H9 (cell line): ENCODE data around the gene ANGEL2. TPM values are rescaled to one million over a fixed set of nuclear protein-coding genes. Genes with fewer than 3 reads are reported as not detected.

ENCODE experiments used
- DNase-seq: peaks from one replicate; pipeline ENCODE4 v3.0.0-alpha.2; 2017
- H2AFZ ChIP-seq: one replicate; pipeline ENCODE4 v1.6.1; 2013; ENCODE audit warnings: mild to moderate bottlenecking, low read length, control low read depth, moderate library complexity
- H2AK5ac ChIP-seq: 2 replicates; pipeline ENCODE4 v1.6.1; 2013; ENCODE audit warnings: low read length, control low read depth, mixed read lengths; ENCODE audit not compliant: insufficient read length
- H2BK120ac ChIP-seq: one replicate; pipeline ENCODE4 v1.6.1; 2013; ENCODE audit warnings: low read depth, mild to moderate bottlenecking, low read length, control low read depth, inconsistent platforms; ENCODE audit not compliant: poor library complexity, severe bottlenecking
- H2BK12ac ChIP-seq: 2 replicates; pipeline ENCODE4 v1.6.1; 2013; ENCODE audit warnings: low read length, control low read depth, mixed read lengths, low read depth; ENCODE audit not compliant: insufficient read length
- H2BK15ac ChIP-seq: 2 replicates; pipeline ENCODE4 v1.6.1; 2013; ENCODE audit warnings: low read depth, low read length, control low read depth
- H2BK20ac ChIP-seq: one replicate; pipeline ENCODE4 v1.6.1; 2013; ENCODE audit warnings: low read depth, mild to moderate bottlenecking, low read length, control low read depth, inconsistent platforms; ENCODE audit not compliant: poor library complexity, severe bottlenecking
- H2BK5ac ChIP-seq: 2 replicates; pipeline ENCODE4 v1.6.1; 2013; ENCODE audit warnings: low read length, control low read depth, mixed read lengths; ENCODE audit not compliant: insufficient read length
- H3K14ac ChIP-seq: 2 replicates; pipeline ENCODE4 v1.6.1; 2013; ENCODE audit warnings: low read length, control low read depth; ENCODE audit not compliant: insufficient read depth
- H3K18ac ChIP-seq: 2 replicates; pipeline ENCODE4 v1.6.1; 2013; ENCODE audit warnings: low read depth, mild to moderate bottlenecking, mixed read lengths, low read length, control low read depth; ENCODE audit not compliant: insufficient read length
- H3K23ac ChIP-seq: 2 replicates; pipeline ENCODE4 v1.6.1; 2013; ENCODE audit warnings: low read length, control low read depth, mixed read lengths, low read depth; ENCODE audit not compliant: insufficient read length
- H3K23me2 ChIP-seq: 2 replicates; pipeline ENCODE4 v1.6.1; 2013; ENCODE audit warnings: low read depth, mild to moderate bottlenecking, mixed read lengths, low read length, control low read depth; ENCODE audit not compliant: insufficient read length, poor library complexity, severe bottlenecking
- H3K27ac ChIP-seq: 2 replicates; pipeline ENCODE4 v1.5.1; 2013; ENCODE audit warnings: low read length, control low read depth, mixed read lengths, low read depth; ENCODE audit not compliant: insufficient read length
- H3K27me3 ChIP-seq: 2 replicates; pipeline ENCODE4 v1.6.1; 2013; ENCODE audit warnings: low read length, control low read depth, inconsistent platforms; ENCODE audit not compliant: insufficient read depth
- H3K4ac ChIP-seq: 2 replicates; pipeline ENCODE4 v1.6.1; 2013; ENCODE audit warnings: low read depth, mild to moderate bottlenecking, control low read depth, inconsistent platforms, low read length, moderate library complexity
- H3K4me1 ChIP-seq: 2 replicates; pipeline ENCODE4 v1.6.1; 2013; ENCODE audit warnings: low read length, control low read depth, inconsistent platforms; ENCODE audit not compliant: insufficient read depth
- H3K4me2 ChIP-seq: 2 replicates; pipeline ENCODE4 v1.6.1; 2013; ENCODE audit warnings: low read length, control low read depth, mixed read lengths; ENCODE audit not compliant: insufficient read length, insufficient read depth
- H3K56ac ChIP-seq: 2 replicates; pipeline ENCODE4 v1.6.1; 2013; ENCODE audit warnings: low read depth, mild to moderate bottlenecking, mixed read lengths, low read length, control low read depth; ENCODE audit not compliant: insufficient read length
- H3K79me1 ChIP-seq: 2 replicates; pipeline ENCODE4 v1.6.1; 2013; ENCODE audit warnings: low read depth, mild to moderate bottlenecking, moderate library complexity, low read length, control low read depth, inconsistent platforms; ENCODE audit not compliant: insufficient read depth, poor library complexity, severe bottlenecking
- H3K79me2 ChIP-seq: 2 replicates; pipeline ENCODE4 v1.6.1; 2013; ENCODE audit warnings: low read length, control low read depth, inconsistent platforms; ENCODE audit not compliant: insufficient read depth
- H3K9ac ChIP-seq: 2 replicates; pipeline ENCODE4 v1.6.1; 2013; ENCODE audit warnings: low read length, control low read depth, mixed read lengths; ENCODE audit not compliant: insufficient read length; ENCODE audit errors: extremely low read depth
- H3K9me3 ChIP-seq: one replicate; pipeline ENCODE4 v1.6.1; 2013; ENCODE audit warnings: low read depth, low read length, inconsistent platforms; ENCODE audit not compliant: control insufficient read depth
- H3T11ph ChIP-seq: one replicate; pipeline ENCODE4 v1.6.1; 2013; ENCODE audit warnings: mild to moderate bottlenecking, low read length, control low read depth, inconsistent platforms
- H4K20me1 ChIP-seq: one replicate; pipeline ENCODE4 v1.6.1; 2013; ENCODE audit not compliant: control insufficient read depth, insufficient read length, insufficient read depth
- H4K5ac ChIP-seq: 2 replicates; pipeline ENCODE4 v1.6.1; 2013; ENCODE audit warnings: low read depth, mild to moderate bottlenecking, mixed read lengths, low read length, control low read depth; ENCODE audit not compliant: insufficient read length
- H4K8ac ChIP-seq: replicated peaks from 2 replicates; pipeline ENCODE4 v1.6.1; 2013; ENCODE audit warnings: low read length, control low read depth, mixed read lengths, low read depth; ENCODE audit not compliant: insufficient read length
- H4K91ac ChIP-seq: 2 replicates; pipeline ENCODE4 v1.6.1; 2013; ENCODE audit warnings: low read depth, mild to moderate bottlenecking, moderate library complexity, mixed read lengths, low read length, control low read depth; ENCODE audit not compliant: insufficient read length
- H3K27ac Mint-ChIP-seq, 3 experiments: 2 replicates in 2 of 3; 3 replicates in 1 of 3; pipeline ENCODE4 v1.8.0; 2020 to 2021; ENCODE audit warnings: mixed read lengths in 3 of 3, mild to moderate bottlenecking in 1 of 3, moderate library complexity in 1 of 3
- H3K27me3 Mint-ChIP-seq: 2 replicates; pipeline ENCODE4 v1.8.0; 2021; ENCODE audit warnings: low read depth, mild to moderate bottlenecking, moderate library complexity, mixed read lengths
- H3K36me3 Mint-ChIP-seq, 3 experiments: 2 replicates in 2 of 3; 3 replicates in 1 of 3; pipeline ENCODE4 v1.8.0; 2020 to 2021; ENCODE audit warnings: low read depth in 3 of 3, mixed read lengths in 3 of 3; ENCODE audit not compliant: insufficient read depth in 1 of 3
- H3K4me1 Mint-ChIP-seq, 2 experiments: 2 replicates each; pipeline ENCODE4 v1.8.0; 2020; ENCODE audit warnings: mixed read lengths in 2 of 2
- H3K4me3 Mint-ChIP-seq, 2 experiments: 2 replicates in 1 of 2; 3 replicates in 1 of 2; pipeline ENCODE4 v1.8.0; 2020 to 2021; ENCODE audit warnings: mild to moderate bottlenecking in 2 of 2, mixed read lengths in 2 of 2, moderate library complexity in 1 of 2
- H3K9me3 Mint-ChIP-seq, 2 experiments: 2 replicates in 1 of 2; 3 replicates in 1 of 2; pipeline ENCODE4 v1.8.0; 2020; ENCODE audit warnings: mild to moderate bottlenecking in 2 of 2, mixed read lengths in 2 of 2, moderate library complexity in 1 of 2
- CTCF ChIP-seq: fragments of 200-600 bp; sonication (generic); conservative IDR thresholded peaks from 3 replicates; pipeline ENCODE4 v1.8.0; 2021; ENCODE audit warnings: antibody characterized with exemption, mild to moderate bottlenecking
- WGBS: extraction: QIAGEN DNeasy Blood & Tissue Kit; methylation state at CpG from one replicate; pipeline ENCODE4 v1.1.7; 2013; ENCODE audit warnings: missing lambda C conversion rate, low lambda C conversion rate, mixed read lengths; ENCODE audit not compliant: insufficient read length; ENCODE audit errors: extremely low coverage; 5-methylcytosine and 5-hydroxymethylcytosine counted together
- total RNA-seq: library from RNA; stranded (reverse); gene quantifications from 2 replicates; pipeline ENCODE4 v1.2.1, GENCODE V29; 2021

The ANGEL2 gene
- total RNA-seq, 1 experiment from 2014 or later: 47.8 TPM

DNA sequence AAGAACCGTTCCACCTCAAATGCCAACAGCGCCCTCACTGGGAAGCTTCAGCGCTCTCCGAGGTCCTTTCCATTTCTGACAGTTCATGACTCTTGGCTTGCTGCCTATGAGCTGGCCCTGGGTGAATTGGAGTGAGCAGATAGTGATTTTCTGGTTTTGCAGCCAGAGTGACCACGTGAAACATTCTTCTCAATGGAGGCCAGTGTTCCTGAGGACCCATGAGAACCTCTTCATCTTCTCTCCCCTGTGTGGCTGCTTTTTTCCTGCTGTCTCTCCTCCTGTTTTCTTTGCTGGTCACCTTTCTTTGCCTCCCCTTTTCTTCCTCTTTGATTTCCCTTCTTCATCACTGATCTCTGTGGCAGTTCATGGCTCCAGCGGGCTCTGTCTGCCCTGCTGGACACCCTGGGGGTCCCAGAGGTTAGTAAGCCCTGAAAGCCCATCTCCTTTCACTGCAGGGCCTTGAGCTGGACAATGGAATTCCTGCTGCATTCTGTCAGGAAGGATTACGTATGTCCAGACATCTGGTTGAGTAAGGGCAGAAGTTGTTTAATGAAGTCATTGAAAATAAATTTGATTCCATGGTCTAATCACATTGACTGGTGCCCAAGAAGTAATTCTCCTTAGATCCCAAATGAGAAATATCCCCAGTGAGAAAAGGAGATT is 35.4 kb downstream of the ANGEL2 start:
- Histone ChIP-seq H3K27ac (no peak overlapping the region), H3K4me1 (peaks cover 7% of the 10 kb centered on the region; the same call in 1 of the 2 replicates), H3K27me3 (no peaks in the 10 kb centered on the region), H3T11ph (no peak overlapping the region), H4K5ac (no peak overlapping the region), H4K8ac (no peak overlapping the region), H3K79me1 (no peaks in the 10 kb centered on the region), H3K56ac (no peak overlapping the region), H3K9me3 (no peaks in the 10 kb centered on the region), H3K79me2 (no peaks in the 10 kb centered on the region), H2AFZ (no peak overlapping the region), H2BK120ac (no peak overlapping the region), H2BK20ac (no peak overlapping the region), H3K23ac (no peak overlapping the region), H3K14ac (no peak overlapping the region), H4K91ac (no peak overlapping the region), H2AK5ac (no peak overlapping the region), H2BK5ac (no peak overlapping the region), H4K20me1 (no peaks in the 10 kb centered on the region), H3K23me2 (no peaks in the 10 kb centered on the region), H3K4me2 (no peak overlapping the region), H3K18ac (no peak overlapping the region), H3K4ac (no peak overlapping the region), H2BK15ac (no peak overlapping the region), H2BK12ac (no peak overlapping the region), H3K9ac (no peak overlapping the region)
- Mint-ChIP-seq H3K4me3 (no peak overlapping the region; a peak in 1 of 5 replicates), H3K27ac (peak overlapping the region; percentile 50 to 81 (median 65); a peak in 4 of 7 replicates), H3K4me1 (peaks cover 47 to 51% of the 10 kb centered on the region in 2 experiments), H3K9me3 (no peaks in the 10 kb centered on the region), H3K27me3 (no peaks in the 10 kb centered on the region; the same call in 1 of the 2 replicates), H3K36me3 (peaks cover 61 to 98% (median 64%) of the 10 kb centered on the region in 3 experiments)
- peak; percentile 52 for TF ChIP-seq CTCF
- no CpG with 5 or more reads among the region's 7 CpGs for WGBS
- peak; percentile 55 for DNase-seq
